CD14-positive monocyte (primary cell): ENCODE measurements around the gene MACROH2A2. TPM values are rescaled to one million over a fixed set of nuclear protein-coding genes. Genes with fewer than 3 reads are reported as not detected.
A peak's percentile ranks its signal among the peaks of the same experiment; 100 is the strongest.

Experiments
- DNase-seq, 3 donors: peaks; one replicate each; pipeline ENCODE4 v3.0.0-alpha.2; 2011 to 2022
- H2AFZ ChIP-seq: 2 replicates; pipeline ENCODE4 v1.6.0; 2012; ENCODE audit warnings: mild to moderate bottlenecking, low read depth, low read length, inconsistent platforms; ENCODE audit not compliant: insufficient read depth, poor library complexity, severe bottlenecking
- H3K27ac ChIP-seq, 2 donors: 1 replicate in 1 of 2; 2 replicates in 1 of 2; pipeline ENCODE4 v1.5.1; 2012 to 2013; ENCODE audit warnings: low read length in 2 of 2, control low read depth in 1 of 2, inconsistent platforms in 1 of 2, low read depth in 1 of 2, mild to moderate bottlenecking in 1 of 2
- H3K27me3 ChIP-seq, 2 donors: one replicate each; pipeline versions ENCODE4 v1.6.0 to v1.6.1; 2011 to 2013; ENCODE audit warnings: low read length in 2 of 2; ENCODE audit not compliant: control insufficient read depth in 2 of 2, insufficient read depth in 2 of 2
- H3K36me3 ChIP-seq, 2 donors: replicated peaks in 1 of 2; 1 replicate in 1 of 2; 2 replicates in 1 of 2; pipeline versions ENCODE4 v1.5.1 to v1.6.1; 2012 to 2013; ENCODE audit warnings: low read length in 2 of 2, control low read depth in 1 of 2, inconsistent platforms in 1 of 2, mild to moderate bottlenecking in 1 of 2; ENCODE audit not compliant: insufficient read depth in 2 of 2, control insufficient read depth in 1 of 2
- H3K4me1 ChIP-seq, 2 donors: 1 replicate in 1 of 2; 2 replicates in 1 of 2; pipeline versions ENCODE4 v1.5.1 to v1.6.1; 2012 to 2013; ENCODE audit warnings: low read length in 2 of 2, control low read depth in 1 of 2, inconsistent platforms in 1 of 2, mild to moderate bottlenecking in 1 of 2, moderate library complexity in 1 of 2; ENCODE audit not compliant: insufficient read depth in 2 of 2, control insufficient read depth in 1 of 2
- H3K4me2 ChIP-seq: replicated peaks from 2 replicates; pipeline ENCODE3; 2012; ENCODE audit warnings: low read length, moderate library complexity, mild to moderate bottlenecking; ENCODE audit not compliant: poor library complexity, severe bottlenecking; ENCODE audit errors: extremely low read depth
- H3K4me3 ChIP-seq, 3 experiments: fragments of 200-600 bp in 1 of 3; sonication (generic) in 1 of 3; replicated peaks in 1 of 3; 1 replicate in 2 of 3; 2 replicates in 1 of 3; pipeline ENCODE4 v1.5.1; 2011 to 2013; ENCODE audit warnings: low read length in 3 of 3, mild to moderate bottlenecking in 3 of 3, control low read depth in 2 of 3, low read depth in 2 of 3, inconsistent platforms in 1 of 3, moderate library complexity in 1 of 3
- H3K79me2 ChIP-seq: 2 replicates; pipeline ENCODE4 v1.6.0; 2012; ENCODE audit warnings: mild to moderate bottlenecking, control low read depth, inconsistent platforms, low read length, moderate library complexity; ENCODE audit not compliant: insufficient read depth
- H3K9ac ChIP-seq: 2 replicates; pipeline ENCODE4 v1.6.0; 2017; ENCODE audit warnings: low read length, mild to moderate bottlenecking; ENCODE audit not compliant: insufficient read depth, poor library complexity, severe bottlenecking
- H3K9me3 ChIP-seq, 2 donors: replicated peaks in 1 of 2; 1 replicate in 1 of 2; 2 replicates in 1 of 2; pipeline versions ENCODE4 v1.5.1 to v1.6.1; 2012 to 2013; ENCODE audit warnings: low read length in 2 of 2, control low read depth in 1 of 2; ENCODE audit not compliant: control insufficient read depth in 1 of 2, insufficient read depth in 1 of 2
- H4K20me1 ChIP-seq: 2 replicates; pipeline ENCODE4 v1.6.0; 2012; ENCODE audit warnings: mild to moderate bottlenecking, low read length, control low read depth, moderate library complexity; ENCODE audit not compliant: insufficient read depth
- H3K27ac Mint-ChIP-seq, 7 donors: one replicate each; pipeline ENCODE4 v1.8.0; 2020; ENCODE audit warnings: mild to moderate bottlenecking in 7 of 7, mixed read lengths in 7 of 7, moderate library complexity in 6 of 7, inconsistent platforms in 2 of 7
- H3K27me3 Mint-ChIP-seq, 3 donors: one replicate each; pipeline ENCODE4 v1.8.0; 2021 to 2022; ENCODE audit warnings: low read depth in 3 of 3, mild to moderate bottlenecking in 3 of 3, mixed read lengths in 3 of 3, moderate library complexity in 3 of 3, inconsistent platforms in 1 of 3
- H3K36me3 Mint-ChIP-seq, 2 donors: one replicate each; pipeline ENCODE4 v1.8.0; 2020; ENCODE audit warnings: mixed read lengths in 2 of 2, inconsistent platforms in 1 of 2, mild to moderate bottlenecking in 1 of 2
- H3K4me1 Mint-ChIP-seq: one replicate; pipeline ENCODE4 v1.8.0; 2020; ENCODE audit warnings: mild to moderate bottlenecking, mixed read lengths
- H3K4me3 Mint-ChIP-seq, 2 donors: one replicate each; pipeline ENCODE4 v1.8.0; 2020; ENCODE audit warnings: mild to moderate bottlenecking in 2 of 2, mixed read lengths in 2 of 2, moderate library complexity in 1 of 2
- H3K9me3 Mint-ChIP-seq, 7 donors: one replicate each; pipeline ENCODE4 v1.8.0; 2020 to 2022; ENCODE audit warnings: mixed read lengths in 7 of 7, mild to moderate bottlenecking in 6 of 7, moderate library complexity in 6 of 7, inconsistent platforms in 2 of 7
- CTCF ChIP-seq: fragments of 200-600 bp; IDR thresholded peaks from one replicate; pipeline ENCODE4 v1.8.0; 2022; ENCODE audit warnings: antibody characterized with exemption, mild to moderate bottlenecking
- WGBS: methylation state at CpG from one replicate; pipeline ENCODE4 v1.1.5; 2013; ENCODE audit warnings: missing lambda C conversion rate; ENCODE audit not compliant: insufficient coverage; 5-methylcytosine and 5-hydroxymethylcytosine counted together
- intact Hi-C, 2 donors: fragments of 100-400 bp; cut with micrococcal nuclease; formaldehyde crosslinking; loops; one replicate each; pipeline versions ENCODE4 v1.15.0 to v1.15.1; 2023
- polyA plus RNA-seq, 3 donors: library from polyadenylated mRNA; depleted of rRNA in 1 of 3; unstranded in 2 of 3; stranded (reverse) in 1 of 3; fragments of 300-500 nt in 2 of 3; fragments of >200 nt in 1 of 3; fragmentation: Illumina TruSeq in 2 of 3; gene quantifications; 1 replicate in 2 of 3; 2 replicates in 1 of 3; pipeline ENCODE4 v1.2.3, GENCODE V29; 2012 to 2021

MACROH2A2 gene
- polyA plus RNA-seq, 3 donors = 1.0 to 1.9 (median 1.7) TPM

GRCh38 chr10:70145666-70146488 is 93.2 kb downstream of the MACROH2A2 start:
- Histone ChIP-seq H2AFZ (peak overlapping the region; percentile 96), H3K4me3 (peak overlapping the region; percentile 68 to 81 (median 77)), H3K4me1 (peaks cover 15 to 29% of the 10 kb centered on the region in 2 donors), H3K79me2 (peaks cover 30% of the 10 kb centered on the region), H4K20me1 (peaks cover 39% of the 10 kb centered on the region), H3K4me2 (peak overlapping the region; percentile 98), H3K9ac (peak overlapping the region; percentile 78), H3K36me3 (peaks cover 18 to 29% of the 10 kb centered on the region in 2 donors), H3K27ac (peak overlapping the region; percentile 66 to 84), H3K27me3 (no peaks in the 10 kb centered on the region), H3K9me3 (no peaks in the 10 kb centered on the region)
- Mint-ChIP-seq H3K4me1 (peaks cover 17% of the 10 kb centered on the region), H3K9me3 (no peaks in the 10 kb centered on the region), H3K4me3 (peak overlapping the region; percentile 86 to 92), H3K36me3 (peaks cover 21 to 45% of the 10 kb centered on the region in 2 donors), H3K27ac (peak overlapping the region; percentile 53 to 97 (median 88)), H3K27me3 (peaks cover 0 to 3% (median 1%) of the 10 kb centered on the region in 3 donors)
- DNase-seq = peak; percentile 44 to 56 (median 47)
- intact Hi-C loops = loop anchor here (2.0 to 10.0 kb wide), 2 partner anchors 25 to 259 kb away; partner anchors contain the start of genes EIF4EBP2 (in 1 of the 2) and SAR1A (in 1 of the 2)
- under 1% methylated on average over 98 of the region's 98 CpGs for WGBS
- TF ChIP-seq CTCF = peak; percentile 67

- H3K27me3 Mint-ChIP-seq = peaks cover 0 to 3% (median 1%) of the 10 kb centered on the region in 3 donors
- H3K27ac Mint-ChIP-seq = peak within 1 kb of the TSS; percentile 86 to 97 (median 95)
- H3K27me3 ChIP-seq = no peaks in the 10 kb centered on the region
- H3K9ac ChIP-seq = peak within 1 kb of the TSS; percentile 78
- intact Hi-C loops = loop anchor here (2.0 to 10.0 kb wide), 2 partner anchors 24 to 258 kb away; partner anchors contain the start of genes EIF4EBP2 (in 1 of the 2) and SAR1A (in 1 of the 2)
- peak within 1 kb of the TSS; percentile 68 to 81 (median 77) for H3K4me3 ChIP-seq
- DNase-seq = peak; percentile 92 to 98 (median 93)
- peak within 1 kb of the TSS; percentile 96 for H2AFZ ChIP-seq
- peaks cover 40% of the 10 kb centered on the region for H4K20me1 ChIP-seq
- peaks cover 27 to 53% of the 10 kb centered on the region in 2 donors for H3K36me3 Mint-ChIP-seq
- no peaks in the 10 kb centered on the region for H3K9me3 Mint-ChIP-seq
- WGBS = 1% methylated on average over 28 of the region's 39 CpGs
- peaks cover 15 to 29% of the 10 kb centered on the region in 2 donors for H3K4me1 ChIP-seq
- H3K9me3 ChIP-seq = no peaks in the 10 kb centered on the region
- H3K36me3 ChIP-seq = peaks cover 26 to 37% of the 10 kb centered on the region in 2 donors
- peak within 1 kb of the TSS; percentile 98 for H3K4me2 ChIP-seq
- TF ChIP-seq CTCF = peak; percentile 70
- peak within 1 kb of the TSS; percentile 86 to 92 for H3K4me3 Mint-ChIP-seq
- H3K79me2 ChIP-seq = peaks cover 34% of the 10 kb centered on the region
- peaks cover 17% of the 10 kb centered on the region for H3K4me1 Mint-ChIP-seq
- H3K27ac ChIP-seq = peak within 1 kb of the TSS; percentile 66 to 84
Measured at GRCh38 chr10:70146489-70147258, 94.0 kb downstream of the MACROH2A2 start, which contains the start of gene TYSND1. Gene TYSND1 (minus strand): TSS chr10:70146700. CDS start chr10:70146586, 114 bp downstream.
